HFFc6 (cell line): ENCODE results near the gene CPSF4L. TPM values are rescaled to one million over a fixed set of nuclear protein-coding genes. Genes with fewer than 3 reads are reported as not detected.

Experiments
- DNase-seq: peaks from one replicate; pipeline ENCODE4 v3.0.0-alpha.2; 2018
- H3K27ac Mint-ChIP-seq: 2 replicates; pipeline ENCODE4 v1.8.0; 2020; ENCODE audit warnings: mild to moderate bottlenecking, mixed read lengths
- H3K27me3 Mint-ChIP-seq: 2 replicates; pipeline ENCODE4 v1.8.0; 2021; ENCODE audit warnings: mild to moderate bottlenecking, moderate library complexity, mixed read lengths; ENCODE audit not compliant: insufficient read depth
- H3K36me3 Mint-ChIP-seq: 2 replicates; pipeline ENCODE4 v1.8.0; 2021; ENCODE audit warnings: low read depth, mixed read lengths
- H3K4me1 Mint-ChIP-seq: 2 replicates; pipeline ENCODE4 v1.8.0; 2020; ENCODE audit warnings: low read depth, mixed read lengths
- H3K4me3 Mint-ChIP-seq: 2 replicates; pipeline ENCODE4 v1.8.0; 2020; ENCODE audit warnings: mild to moderate bottlenecking, moderate library complexity, mixed read lengths
- H3K9me3 Mint-ChIP-seq: 2 replicates; pipeline ENCODE4 v1.8.0; 2020; ENCODE audit warnings: mild to moderate bottlenecking, mixed read lengths
- CTCF ChIP-seq: fragments of 200-600 bp; sonication (generic); IDR thresholded peaks from 2 replicates; pipeline ENCODE4 v1.5.0; 2021; ENCODE audit warnings: antibody characterized with exemption, mild to moderate bottlenecking
- total RNA-seq, 6 experiments: library from RNA; stranded (reverse); fragmentation: NEBNext Ultra II Directional; extraction: Animal tissue kit (Norgen Biotek cat#: 25700); gene quantifications; 2 replicates in 1 of 6; 3 replicates in 5 of 6; pipeline ENCODE4 v1.2.3, GENCODE V29; 2021

The CPSF4L gene
- total RNA-seq, 6 experiments from 2014 or later, result not detected

GRCh38 chr17:73237714-73238113 is 24.0 kb downstream of the CPSF4L start:
- peaks cover 13% of the 10 kb centered on the region; the same call in 1 of the 2 replicates for H3K36me3 Mint-ChIP-seq
- no peak for TF ChIP-seq CTCF
- H3K27ac Mint-ChIP-seq, result no peak overlapping the region; the same call in 1 of the 2 replicates
- no peak for DNase-seq
- no peaks in the 10 kb centered on the region for H3K9me3 Mint-ChIP-seq
- H3K27me3 Mint-ChIP-seq, result no peaks in the 10 kb centered on the region
- H3K4me1 Mint-ChIP-seq, result peaks cover 28% of the 10 kb centered on the region
- no peak overlapping the region for H3K4me3 Mint-ChIP-seq

- TF ChIP-seq CTCF, result no peak
- Mint-ChIP-seq H3K9me3 (no peaks in the 10 kb centered on the region), H3K4me3 (no peak overlapping the region), H3K36me3 (peaks cover 14% of the 10 kb centered on the region; the same call in 1 of the 2 replicates), H3K27ac (no peak overlapping the region), H3K27me3 (no peaks in the 10 kb centered on the region; the same call in 1 of the 2 replicates), H3K4me1 (peaks cover 40% of the 10 kb centered on the region)
- DNase-seq, result no peak
Measured at GRCh38 chr17:73234736-73235135, 26.9 kb downstream of the CPSF4L start.

GRCh38 chr17:73232587-73233373 is 28.9 kb downstream of the CPSF4L start:
- H3K27ac Mint-ChIP-seq, result peak overlapping the region; percentile 98

GRCh38 chr17:73231841-73232586 is 29.7 kb downstream of the CPSF4L start:
- peak; percentile 76 for TF ChIP-seq CTCF
- Mint-ChIP-seq H3K4me1 (peaks cover 55% of the 10 kb centered on the region), H3K36me3 (peaks cover 14% of the 10 kb centered on the region; the same call in 1 of the 2 replicates), H3K27me3 (no peaks in the 10 kb centered on the region; the same call in 1 of the 2 replicates), H3K9me3 (no peaks in the 10 kb centered on the region), H3K27ac (peak overlapping the region; percentile 98), H3K4me3 (peak overlapping the region; percentile 95)
- DNase-seq, result peak; percentile 91

More at GRCh38 chr17:73232587-73233373, 28.9 kb downstream of the CPSF4L start:
- Mint-ChIP-seq H3K4me3 (peak overlapping the region; percentile 95), H3K36me3 (peaks cover 14% of the 10 kb centered on the region; the same call in 1 of the 2 replicates), H3K9me3 (no peaks in the 10 kb centered on the region), H3K27me3 (no peaks in the 10 kb centered on the region; the same call in 1 of the 2 replicates), H3K4me1 (peaks cover 52% of the 10 kb centered on the region)
- peak; percentile 8 for DNase-seq
- TF ChIP-seq CTCF, result no peak

GRCh38 chr17:73231395-73231794 is 30.3 kb downstream of the CPSF4L start:
- Mint-ChIP-seq H3K4me3 (peak overlapping the region; percentile 95), H3K4me1 (peaks cover 60% of the 10 kb centered on the region), H3K9me3 (no peaks in the 10 kb centered on the region), H3K27ac (peak overlapping the region; percentile 81), H3K27me3 (no peaks in the 10 kb centered on the region; the same call in 1 of the 2 replicates), H3K36me3 (peaks cover 12% of the 10 kb centered on the region; the same call in 1 of the 2 replicates)
- no peak for TF ChIP-seq CTCF
- peak; percentile 11 for DNase-seq
